GM03348 (cell line): ENCODE results near the gene RTF2.
A peak's percentile ranks its signal among the peaks of the same experiment; 100 is the strongest.

Experiments used
- DNase-seq: peaks from one replicate; pipeline ENCODE4 v3.0.0; 2012; ENCODE audit warnings: low spot score

Gene RTF2

GRCh38 chr20:56468316-56469076 is at the start of gene RTF2:
Gene RTF2, plus strand, starts transcription at chr20:56468627. Its CDS starts 71 bp downstream, at chr20:56468698.
- peak; percentile 97 for DNase-seq

GRCh38 chr20:56420028-56420427 is 48.4 kb upstream of the RTF2 start:
- DNase-seq = no peak

- DNase-seq = no peak
These were observed 47.3 kb upstream of the RTF2 start for GRCh38 chr20:56420940-56421688.

GRCh38 chr20:56422076-56422823 is 46.2 kb upstream of the RTF2 start:
- peak; percentile 69 for DNase-seq

- no peak for DNase-seq
These were observed 45.6 kb upstream of the RTF2 start for GRCh38 chr20:56422824-56423189.

- no peak for DNase-seq
These were observed 45.2 kb upstream of the RTF2 start for GRCh38 chr20:56423211-56423610.

- DNase-seq = no peak
These were observed 44.5 kb upstream of the RTF2 start for GRCh38 chr20:56423886-56424285.

- no peak for DNase-seq
These were observed 43.5 kb upstream of the RTF2 start for GRCh38 chr20:56424931-56425330.

- DNase-seq = no peak
These were observed 42.4 kb upstream of the RTF2 start for GRCh38 chr20:56426026-56426425.

GRCh38 chr20:56426926-56427325 is 41.5 kb upstream of the RTF2 start:
- DNase-seq = no peak

GRCh38 chr20:56427797-56428196 is 40.6 kb upstream of the RTF2 start:
- no peak for DNase-seq

- no peak for DNase-seq
These were observed 40.0 kb upstream of the RTF2 start for GRCh38 chr20:56428410-56428809.

GRCh38 chr20:56428881-56429280 is 39.5 kb upstream of the RTF2 start:
- no peak for DNase-seq

GRCh38 chr20:56429502-56429901 is 38.9 kb upstream of the RTF2 start:
- DNase-seq = peak; percentile 48

- DNase-seq = no peak
These were observed 38.5 kb upstream of the RTF2 start for GRCh38 chr20:56429941-56430340.

GRCh38 chr20:56430461-56430860 is 38.0 kb upstream of the RTF2 start:
- peak; percentile 31 for DNase-seq

- DNase-seq = no peak
These were observed 37.5 kb upstream of the RTF2 start for GRCh38 chr20:56430957-56431356.

GRCh38 chr20:56431471-56431870 is 37.0 kb upstream of the RTF2 start:
- DNase-seq = no peak

GRCh38 chr20:56433221-56433879 is 35.1 kb upstream of the RTF2 start:
- DNase-seq = peak; percentile 45

GRCh38 chr20:56433880-56434255 is 34.6 kb upstream of the RTF2 start:
- peak; percentile 66 for DNase-seq

GRCh38 chr20:56437196-56437960 is 31.0 kb upstream of the RTF2 start:
- DNase-seq = no peak

GRCh38 chr20:56438284-56438683 is 30.1 kb upstream of the RTF2 start:
- no peak for DNase-seq
